Stimulated activated CD4-positive, alpha-beta T cell treated with anti-CD3 and anti-CD28 coated beads, Interleukin-1b, Interleukin-23, amount 100 ng/mL, for 24 hours (primary cell): ENCODE results near the gene LMNTD1.

Experiments
- DNase-seq, 4 experiments: peaks; one replicate each; pipeline ENCODE4 v3.0.0-alpha.2; 2020; ENCODE audit warnings: low read depth in 4 of 4, low spot score in 1 of 4

The LMNTD1 gene

DNA sequence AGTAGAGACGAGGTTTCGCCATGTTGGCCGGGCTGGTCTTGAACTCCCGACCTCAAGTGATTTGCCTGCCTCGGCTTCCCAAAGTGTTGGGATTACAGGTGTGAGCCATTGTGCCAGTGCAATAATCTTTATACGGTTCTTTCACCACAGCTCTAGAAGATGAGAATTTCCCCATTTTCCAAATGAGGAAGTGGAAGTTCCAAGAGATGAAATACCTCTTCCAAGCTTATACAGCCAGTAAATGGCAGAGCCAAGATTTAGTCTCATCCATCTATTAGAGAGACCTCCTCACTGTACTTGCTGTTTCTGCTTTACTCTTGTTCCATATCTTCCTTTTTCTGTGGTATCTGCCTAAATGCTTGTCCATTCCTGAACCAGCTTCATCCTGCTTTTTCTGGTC is 3.1 kb upstream of the LMNTD1 start:
- DNase-seq, result no peak

- DNase-seq, result no peak
Measured at GRCh38 chr12:25552681-25553080, 402 bp downstream of the LMNTD1 start.

DNA sequence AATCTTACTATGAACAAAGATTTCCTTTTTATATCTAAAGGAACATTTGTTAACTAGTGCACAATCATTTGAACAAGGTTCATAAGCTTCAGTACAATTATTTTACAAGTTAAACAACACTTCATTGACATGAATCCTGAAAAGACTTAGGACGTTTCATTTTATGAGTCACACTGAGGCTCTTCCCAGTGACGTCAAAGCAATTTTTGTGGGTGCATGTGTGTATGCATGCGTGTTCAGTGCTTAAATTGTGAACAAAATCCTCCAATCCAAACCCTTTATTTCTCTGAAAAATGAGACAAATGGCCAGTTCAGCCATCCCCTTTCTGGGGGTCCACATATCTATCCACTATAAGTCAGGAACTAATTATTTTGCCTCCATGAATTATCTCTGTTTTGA is 2.9 kb downstream of the LMNTD1 start:
- no peak for DNase-seq

DNA sequence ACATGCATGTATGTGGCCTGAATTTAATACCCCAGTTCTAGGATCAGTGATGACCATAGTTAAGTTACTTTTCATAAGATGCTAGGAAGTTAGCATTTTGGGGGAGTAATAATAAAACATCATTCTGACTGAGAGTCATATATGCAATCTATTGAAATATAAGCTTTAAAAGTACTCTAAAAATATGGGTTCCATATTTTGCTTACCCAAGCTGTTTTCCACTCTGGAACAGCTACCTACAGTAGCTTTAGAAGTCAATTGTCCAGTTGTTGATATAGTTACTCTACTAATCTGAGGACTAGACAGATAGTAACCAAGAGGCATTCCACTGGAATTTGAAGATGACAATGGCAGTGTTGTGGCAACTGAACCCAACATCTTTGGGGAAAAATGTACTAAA is 4.0 kb downstream of the LMNTD1 start:
- no peak for DNase-seq

DNA sequence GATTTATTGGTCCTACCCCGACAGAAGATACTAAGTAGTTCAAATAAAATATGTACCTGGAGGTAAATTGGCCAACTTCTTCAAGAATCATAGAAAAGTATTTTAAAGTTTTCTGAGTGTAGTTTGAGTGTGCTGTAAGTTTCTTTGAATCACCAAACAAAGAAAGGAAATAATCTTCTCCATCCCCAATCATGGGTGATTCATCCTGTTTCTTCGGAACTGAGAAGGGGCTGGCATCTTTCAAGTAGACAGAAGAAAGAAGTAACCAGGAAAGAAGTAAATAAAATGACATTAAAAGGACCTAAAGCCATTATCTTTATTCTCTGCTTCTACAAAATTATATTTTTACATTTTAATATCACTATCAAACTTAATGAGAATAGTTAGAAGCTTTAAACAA is 6.8 kb downstream of the LMNTD1 start:
- DNase-seq, result no peak

DNA sequence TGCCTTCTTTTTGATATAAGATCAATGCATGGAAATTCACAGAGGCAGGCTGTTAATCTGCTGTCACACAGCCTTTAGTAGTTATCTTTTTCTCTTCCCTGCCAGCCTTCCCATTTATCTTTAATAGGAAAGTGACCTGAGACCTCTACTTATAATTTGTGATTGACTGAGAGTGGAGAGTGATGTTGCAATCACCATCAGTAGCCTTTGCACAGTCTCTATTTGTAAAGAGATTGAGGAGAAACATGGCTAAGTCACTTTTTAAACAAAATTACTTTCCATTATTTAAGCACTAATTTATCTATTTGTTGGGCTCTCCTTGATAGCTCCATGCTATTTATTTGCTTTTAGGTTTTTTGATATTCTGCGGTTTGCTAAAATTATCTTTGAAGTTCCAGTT is 19.9 kb downstream of the LMNTD1 start:
- DNase-seq, result no peak

- no peak for DNase-seq
Measured at GRCh38 chr12:25531502-25532052, 21.5 kb downstream of the LMNTD1 start.

DNA sequence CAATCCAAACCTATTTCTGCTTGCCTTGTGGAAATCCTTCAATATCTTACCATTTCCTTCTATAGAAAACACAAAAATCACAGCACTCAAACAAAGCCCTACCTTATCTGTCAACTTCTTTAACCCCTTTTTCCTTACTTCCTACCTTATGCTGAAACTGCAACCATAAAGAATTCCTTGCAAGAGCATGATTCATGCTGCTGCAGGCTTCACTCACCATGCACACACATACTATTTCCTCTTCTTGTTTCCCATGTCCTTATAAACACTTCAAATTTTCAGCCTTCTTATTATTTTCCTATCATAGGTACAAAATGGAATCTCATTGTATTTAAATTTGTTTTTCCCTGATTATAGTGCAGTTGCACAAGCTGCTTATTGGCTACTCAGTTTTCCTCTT is 23.3 kb downstream of the LMNTD1 start:
- no peak for DNase-seq

GRCh38 chr12:25526778-25527177 is 26.3 kb downstream of the LMNTD1 start:
- DNase-seq, result no peak

GRCh38 chr12:25524366-25524765 is 28.7 kb downstream of the LMNTD1 start:
- DNase-seq, result no peak

DNA sequence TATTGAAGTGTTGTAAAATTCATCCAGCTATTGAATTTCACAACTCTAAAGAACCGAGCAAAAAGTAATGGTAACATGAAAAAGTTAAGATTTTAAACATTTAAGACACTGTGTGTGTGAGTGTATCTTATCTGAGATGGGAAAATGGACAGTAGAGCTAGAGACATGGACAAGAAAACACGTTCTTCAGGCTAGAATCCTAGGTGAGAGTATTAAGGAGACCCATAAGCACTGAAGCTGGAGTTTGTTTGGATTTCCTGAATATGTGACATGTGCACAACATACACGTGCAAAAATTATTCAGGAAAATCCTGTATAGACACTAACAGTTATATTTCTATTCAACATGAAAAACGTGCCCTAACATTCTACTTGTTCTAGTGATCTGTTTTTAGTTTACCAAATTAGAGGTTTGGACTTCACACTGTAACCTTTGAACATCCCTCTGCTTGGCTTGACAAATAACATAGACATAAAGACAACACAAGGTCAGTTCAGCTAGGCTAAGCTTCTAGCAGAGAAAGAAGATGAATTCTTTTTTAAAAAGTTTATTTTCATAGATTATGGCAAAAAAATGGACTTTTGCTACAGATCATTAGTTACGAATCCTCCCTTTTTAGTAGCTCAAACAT is 31.3 kb downstream of the LMNTD1 start:
- no peak for DNase-seq

DNA sequence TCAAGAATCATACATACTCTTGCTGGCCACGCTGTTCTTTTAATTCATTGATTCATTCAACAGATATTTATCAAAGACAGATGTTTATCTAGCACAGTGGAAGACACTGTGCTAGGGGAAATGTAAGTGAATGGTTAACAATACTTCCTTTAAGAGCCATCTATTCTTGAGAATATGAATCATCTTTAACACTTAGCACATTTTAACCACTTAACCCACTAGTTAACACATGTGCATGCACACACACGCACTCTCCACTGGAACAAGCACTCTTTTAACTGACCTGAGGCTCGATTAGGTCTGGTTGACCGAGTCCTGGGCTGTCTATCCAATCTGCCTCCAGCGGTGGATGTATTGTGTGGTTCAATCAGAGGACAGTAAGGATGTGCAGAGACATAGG is 34.6 kb downstream of the LMNTD1 start:
- no peak for DNase-seq

DNA sequence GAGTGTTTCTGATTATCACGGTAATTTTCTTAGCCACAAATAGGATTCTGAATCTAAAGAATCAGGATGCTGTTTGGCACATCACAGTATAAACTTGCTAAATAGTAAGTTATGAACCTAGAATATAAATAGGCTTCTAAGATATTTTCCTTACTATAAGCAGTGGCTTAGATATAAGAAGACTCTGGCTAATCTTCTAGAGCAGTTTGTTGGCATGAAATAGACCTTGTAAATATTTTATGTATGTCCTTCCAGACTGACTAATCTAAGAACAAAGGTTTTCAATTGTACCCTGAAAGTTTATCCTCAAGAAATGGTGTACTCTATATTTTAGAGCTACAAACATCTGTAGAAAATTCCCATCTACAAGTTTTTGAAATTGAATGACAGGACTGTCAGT is 48.3 kb downstream of the LMNTD1 start:
- no peak for DNase-seq

DNA sequence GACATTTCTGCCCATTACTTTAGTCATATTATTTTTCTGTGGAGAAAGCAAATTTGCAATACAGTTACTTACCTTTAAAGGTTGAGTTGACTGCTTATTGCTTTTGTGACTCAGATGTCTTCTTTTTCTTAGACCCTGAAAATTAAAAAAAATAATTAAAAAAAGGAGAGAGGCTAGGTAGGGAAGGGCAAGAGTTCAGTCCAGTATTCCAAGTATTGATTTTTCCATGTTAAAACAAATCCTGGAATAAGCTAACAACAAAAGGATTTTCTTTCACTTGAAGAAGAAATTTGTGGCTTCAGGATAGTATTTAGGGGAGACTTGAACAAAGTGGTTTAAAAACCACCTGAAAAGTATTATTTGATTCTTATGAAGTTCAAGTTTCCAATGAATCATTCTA is 49.4 kb downstream of the LMNTD1 start:
- no peak for DNase-seq

- no peak for DNase-seq
Measured at GRCh38 chr12:25502596-25502995, 50.5 kb downstream of the LMNTD1 start.

- DNase-seq, result no peak
Measured at GRCh38 chr12:25502118-25502517, 51.0 kb downstream of the LMNTD1 start.

DNA sequence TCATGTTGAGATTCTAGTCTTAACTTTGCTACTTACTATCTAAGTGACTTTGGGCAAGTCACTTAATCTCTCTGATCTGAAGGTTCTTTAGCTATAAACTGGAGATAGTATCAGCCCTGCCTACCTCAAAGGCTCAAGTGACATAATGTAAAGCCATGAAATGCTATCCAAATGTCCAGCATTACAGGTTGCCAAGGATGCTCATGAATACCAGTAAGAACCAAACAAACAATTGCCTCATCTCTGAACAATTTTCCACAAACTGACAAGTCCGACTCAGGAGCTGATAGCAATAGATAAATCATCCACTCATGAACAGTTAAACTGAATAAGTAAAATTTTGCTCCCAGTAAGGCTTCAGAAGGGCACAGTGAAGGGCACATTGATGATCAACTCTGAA is 51.5 kb downstream of the LMNTD1 start:
- no peak for DNase-seq

- DNase-seq, result no peak
Measured at GRCh38 chr12:25500651-25501050, 52.4 kb downstream of the LMNTD1 start.

GRCh38 chr12:25497021-25497420 is 56.1 kb downstream of the LMNTD1 start:
- DNase-seq, result no peak

- no peak for DNase-seq
Measured at GRCh38 chr12:25496098-25496587, 56.9 kb downstream of the LMNTD1 start.

GRCh38 chr12:25495331-25496097 is 57.6 kb downstream of the LMNTD1 start:
- no peak for DNase-seq

- no peak for DNase-seq
Measured at GRCh38 chr12:25494926-25495325, 58.2 kb downstream of the LMNTD1 start.

DNA sequence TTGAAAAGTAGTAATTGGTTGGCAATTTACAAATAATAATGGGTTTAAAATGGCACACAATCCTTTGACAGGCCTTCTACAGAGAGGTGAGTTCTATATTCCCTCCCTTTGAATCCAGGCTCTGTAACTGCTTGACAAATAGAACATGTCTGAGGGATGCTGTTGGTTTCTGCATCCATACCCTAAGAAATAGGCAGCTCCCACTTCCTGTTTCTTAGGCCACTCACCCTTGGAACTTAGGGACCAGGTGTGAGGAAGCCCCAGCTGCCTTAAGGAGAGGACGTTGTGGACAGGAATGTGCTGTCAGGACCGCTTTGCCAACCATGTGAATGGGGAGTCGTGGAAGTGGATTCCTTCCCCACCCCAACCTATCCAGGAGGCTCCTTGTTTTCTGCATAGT is 59.4 kb downstream of the LMNTD1 start:
- no peak for DNase-seq
